Osteocyte (in vitro differentiated cells): Measurements from ENCODE around the gene WDFY3. TPM values are rescaled to one million over a fixed set of nuclear protein-coding genes. Genes with fewer than 3 reads are reported as not detected.

Experiments used
- DNase-seq: peaks from one replicate; pipeline ENCODE4 v3.0.0; 2021; ENCODE audit warnings: mixed read lengths; ENCODE audit not compliant: unreplicated experiment; ENCODE audit errors: extremely low spot score
- H3K27ac Mint-ChIP-seq: one replicate; pipeline ENCODE4 v1.8.0; 2021; ENCODE audit warnings: mild to moderate bottlenecking, mixed read lengths; ENCODE audit not compliant: unreplicated experiment
- H3K27me3 Mint-ChIP-seq: one replicate; pipeline ENCODE4 v1.8.0; 2021; ENCODE audit warnings: mixed read lengths; ENCODE audit not compliant: unreplicated experiment
- H3K36me3 Mint-ChIP-seq: one replicate; pipeline ENCODE4 v1.8.0; 2021; ENCODE audit warnings: mixed read lengths; ENCODE audit not compliant: unreplicated experiment
- H3K4me1 Mint-ChIP-seq: one replicate; pipeline ENCODE4 v1.8.0; 2021; ENCODE audit warnings: mixed read lengths; ENCODE audit not compliant: unreplicated experiment
- H3K4me3 Mint-ChIP-seq: one replicate; pipeline ENCODE4 v1.8.0; 2021; ENCODE audit warnings: mild to moderate bottlenecking, moderate library complexity, mixed read lengths; ENCODE audit not compliant: unreplicated experiment
- H3K9me3 Mint-ChIP-seq: one replicate; pipeline ENCODE4 v1.8.0; 2021; ENCODE audit warnings: mixed read lengths; ENCODE audit not compliant: unreplicated experiment
- total RNA-seq: library from RNA; stranded (reverse); gene quantifications from 2 replicates; pipeline ENCODE4 v1.2.1, GENCODE V29; 2021
- TF ChIP-seq, protein P1 (sequence below): fragments of 200-600 bp; sonication (generic); IDR thresholded peaks from 2 replicates; pipeline ENCODE4 v1.5.0; 2021; ENCODE audit warnings: antibody characterized with exemption, mild to moderate bottlenecking, moderate library complexity

WDFY3 gene
- total RNA-seq, 1 donor from 2014 or later, result 91.4 TPM

GRCh38 chr4:84780719-84781118, 185.8 kb downstream of the WDFY3 start:
- no peak overlapping the region for H3K4me3 Mint-ChIP-seq
- no peaks in the 10 kb centered on the region for H3K9me3 Mint-ChIP-seq
- DNase-seq, result no peak
- no peak overlapping the region for H3K27ac Mint-ChIP-seq
- no peaks in the 10 kb centered on the region for H3K27me3 Mint-ChIP-seq
- H3K4me1 Mint-ChIP-seq, result no peaks in the 10 kb centered on the region
- peaks cover 27% of the 10 kb centered on the region for H3K36me3 Mint-ChIP-seq
- TF ChIP-seq, protein P1, sequence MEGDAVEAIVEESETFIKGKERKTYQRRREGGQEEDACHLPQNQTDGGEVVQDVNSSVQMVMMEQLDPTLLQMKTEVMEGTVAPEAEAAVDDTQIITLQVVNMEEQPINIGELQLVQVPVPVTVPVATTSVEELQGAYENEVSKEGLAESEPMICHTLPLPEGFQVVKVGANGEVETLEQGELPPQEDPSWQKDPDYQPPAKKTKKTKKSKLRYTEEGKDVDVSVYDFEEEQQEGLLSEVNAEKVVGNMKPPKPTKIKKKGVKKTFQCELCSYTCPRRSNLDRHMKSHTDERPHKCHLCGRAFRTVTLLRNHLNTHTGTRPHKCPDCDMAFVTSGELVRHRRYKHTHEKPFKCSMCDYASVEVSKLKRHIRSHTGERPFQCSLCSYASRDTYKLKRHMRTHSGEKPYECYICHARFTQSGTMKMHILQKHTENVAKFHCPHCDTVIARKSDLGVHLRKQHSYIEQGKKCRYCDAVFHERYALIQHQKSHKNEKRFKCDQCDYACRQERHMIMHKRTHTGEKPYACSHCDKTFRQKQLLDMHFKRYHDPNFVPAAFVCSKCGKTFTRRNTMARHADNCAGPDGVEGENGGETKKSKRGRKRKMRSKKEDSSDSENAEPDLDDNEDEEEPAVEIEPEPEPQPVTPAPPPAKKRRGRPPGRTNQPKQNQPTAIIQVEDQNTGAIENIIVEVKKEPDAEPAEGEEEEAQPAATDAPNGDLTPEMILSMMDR, result no peak

- no peak for DNase-seq
- Mint-ChIP-seq H3K4me1 (no peaks in the 10 kb centered on the region), H3K36me3 (peaks cover 34% of the 10 kb centered on the region), H3K27ac (no peak overlapping the region), H3K27me3 (no peaks in the 10 kb centered on the region), H3K9me3 (no peaks in the 10 kb centered on the region), H3K4me3 (no peak overlapping the region)
- TF ChIP-seq, protein P1, result no peak
These were observed 188.4 kb downstream of the WDFY3 start for GRCh38 chr4:84778041-84778440.

- Mint-ChIP-seq H3K27me3 (no peaks in the 10 kb centered on the region), H3K4me1 (no peaks in the 10 kb centered on the region), H3K9me3 (no peaks in the 10 kb centered on the region), H3K4me3 (no peak overlapping the region), H3K36me3 (peaks cover 50% of the 10 kb centered on the region), H3K27ac (no peak overlapping the region)
- TF ChIP-seq, protein P1, result no peak
- no peak for DNase-seq
These were observed 199.3 kb downstream of the WDFY3 start for GRCh38 chr4:84767168-84767567.

DNA sequence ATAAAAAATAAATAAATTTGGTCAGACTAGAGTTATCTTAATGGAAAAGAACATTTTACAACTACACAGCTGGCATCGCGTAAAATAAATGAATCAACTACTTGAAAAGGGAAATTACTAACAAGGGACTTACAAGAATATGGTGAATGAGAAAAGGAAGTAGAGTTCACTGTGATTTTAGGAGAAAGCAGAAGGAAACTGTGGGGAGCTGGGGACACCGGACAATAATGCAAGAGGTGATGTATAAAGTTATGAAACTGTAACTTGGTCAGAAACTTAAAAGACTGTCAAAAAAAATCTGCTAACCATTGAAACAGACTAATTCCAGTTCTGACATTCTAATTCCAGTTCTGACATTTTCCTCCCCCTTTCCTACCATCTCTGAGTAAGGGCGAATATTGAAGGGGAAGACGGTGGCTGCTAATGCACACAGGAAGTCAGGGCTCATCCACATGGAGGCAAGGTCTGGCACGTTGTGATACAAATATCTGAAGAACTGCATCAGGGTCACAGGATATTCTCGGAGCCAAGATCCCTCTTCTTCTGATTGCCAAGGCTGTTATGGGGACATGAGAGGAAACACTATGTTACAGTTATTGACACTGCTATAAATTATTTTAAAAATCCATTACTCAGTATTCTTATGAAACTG, 213.0 kb downstream of the WDFY3 start:
- H3K36me3 Mint-ChIP-seq, result peaks cover 16% of the 10 kb centered on the region
- no peaks in the 10 kb centered on the region for H3K9me3 Mint-ChIP-seq
- no peak for DNase-seq
- no peak overlapping the region for H3K27ac Mint-ChIP-seq
- TF ChIP-seq, protein P1, result no peak
- no peaks in the 10 kb centered on the region for H3K27me3 Mint-ChIP-seq
- no peak overlapping the region for H3K4me3 Mint-ChIP-seq
- H3K4me1 Mint-ChIP-seq, result no peaks in the 10 kb centered on the region

- Mint-ChIP-seq H3K4me3 (no peak overlapping the region), H3K27ac (no peak overlapping the region), H3K27me3 (no peaks in the 10 kb centered on the region), H3K4me1 (no peaks in the 10 kb centered on the region), H3K36me3 (peaks cover 28% of the 10 kb centered on the region), H3K9me3 (no peaks in the 10 kb centered on the region)
- DNase-seq, result no peak
- TF ChIP-seq, protein P1, result no peak
These were observed 214.8 kb downstream of the WDFY3 start for GRCh38 chr4:84751707-84752106.
